HFF-Myc (cell line): ENCODE data around the gene ARHGAP19.

Source experiments
- DNase-seq: peaks from one replicate; pipeline ENCODE4 v3.0.0-alpha.2; 2011; ENCODE audit warnings: low read depth; ENCODE audit errors: extremely low read depth
- H3K4me3 ChIP-seq: replicated peaks from 2 replicates; pipeline ENCODE4 v1.5.1; 2011; ENCODE audit warnings: low read depth, mild to moderate bottlenecking, control low read depth, low read length
- TF ChIP-seq, protein P1 (sequence below): IDR thresholded peaks from 2 replicates; pipeline ENCODE4 v1.5.1; 2012; ENCODE audit warnings: mild to moderate bottlenecking, low read depth, low read length, control low read depth; ENCODE audit errors: missing control alignments

The ARHGAP19 gene

DNA sequence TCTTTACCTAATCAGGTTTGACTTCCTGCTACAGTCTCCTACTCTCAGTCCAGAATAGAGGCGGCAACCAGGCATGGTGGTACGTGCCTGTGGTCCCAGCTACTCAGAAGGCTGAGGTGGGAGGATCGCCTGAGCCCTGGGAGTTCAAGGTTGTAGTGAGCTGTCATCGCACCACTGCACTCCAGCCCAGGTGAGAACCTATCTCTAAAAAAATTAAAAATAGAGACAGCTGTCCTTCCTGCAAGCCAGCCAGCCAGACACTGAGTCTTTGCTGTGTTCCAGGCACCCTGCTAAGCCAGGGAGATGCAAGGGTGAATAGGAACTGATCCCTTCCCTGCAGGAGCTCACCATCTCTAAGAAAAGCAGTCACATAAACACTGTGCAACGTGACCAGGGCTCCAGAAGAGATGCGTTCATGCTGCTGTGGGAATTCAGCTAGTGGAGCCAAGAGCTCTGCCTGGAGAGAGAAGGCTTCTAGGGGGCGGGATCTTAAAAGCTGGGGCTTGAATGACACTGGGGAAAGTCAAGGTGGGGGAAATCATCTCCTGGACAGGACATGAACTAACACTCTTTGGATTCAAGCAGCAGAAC lies 84.6 kb downstream of the ARHGAP19 start:
- TF ChIP-seq, protein P1, sequence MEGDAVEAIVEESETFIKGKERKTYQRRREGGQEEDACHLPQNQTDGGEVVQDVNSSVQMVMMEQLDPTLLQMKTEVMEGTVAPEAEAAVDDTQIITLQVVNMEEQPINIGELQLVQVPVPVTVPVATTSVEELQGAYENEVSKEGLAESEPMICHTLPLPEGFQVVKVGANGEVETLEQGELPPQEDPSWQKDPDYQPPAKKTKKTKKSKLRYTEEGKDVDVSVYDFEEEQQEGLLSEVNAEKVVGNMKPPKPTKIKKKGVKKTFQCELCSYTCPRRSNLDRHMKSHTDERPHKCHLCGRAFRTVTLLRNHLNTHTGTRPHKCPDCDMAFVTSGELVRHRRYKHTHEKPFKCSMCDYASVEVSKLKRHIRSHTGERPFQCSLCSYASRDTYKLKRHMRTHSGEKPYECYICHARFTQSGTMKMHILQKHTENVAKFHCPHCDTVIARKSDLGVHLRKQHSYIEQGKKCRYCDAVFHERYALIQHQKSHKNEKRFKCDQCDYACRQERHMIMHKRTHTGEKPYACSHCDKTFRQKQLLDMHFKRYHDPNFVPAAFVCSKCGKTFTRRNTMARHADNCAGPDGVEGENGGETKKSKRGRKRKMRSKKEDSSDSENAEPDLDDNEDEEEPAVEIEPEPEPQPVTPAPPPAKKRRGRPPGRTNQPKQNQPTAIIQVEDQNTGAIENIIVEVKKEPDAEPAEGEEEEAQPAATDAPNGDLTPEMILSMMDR: no peak
- no peak for DNase-seq

DNA sequence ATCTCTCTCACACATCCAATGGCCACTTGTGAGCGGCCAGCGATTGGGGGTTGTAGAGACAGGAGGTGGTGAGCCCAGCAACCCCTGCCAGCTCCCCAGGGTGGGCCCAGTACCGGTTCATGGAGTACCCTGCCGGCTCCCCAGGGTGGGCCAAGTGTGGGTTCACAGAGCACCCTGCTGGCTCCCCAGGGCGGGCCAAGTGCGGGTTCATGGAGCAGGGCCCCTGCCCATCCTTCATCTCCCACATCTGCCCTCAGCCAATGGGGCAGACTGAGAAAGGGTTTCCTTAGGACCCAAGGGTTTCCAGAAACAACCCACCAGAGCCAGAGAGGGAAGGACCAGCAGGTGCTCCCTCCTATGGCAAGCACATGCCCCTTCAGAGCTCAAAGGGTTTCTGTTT lies 85.3 kb downstream of the ARHGAP19 start:
- H3K4me3 ChIP-seq: no peak overlapping the region
- no peak for DNase-seq
- TF ChIP-seq, protein P1: no peak

More for the DNA sequence above, 84.6 kb downstream of the ARHGAP19 start:
- no peak overlapping the region for H3K4me3 ChIP-seq

DNA sequence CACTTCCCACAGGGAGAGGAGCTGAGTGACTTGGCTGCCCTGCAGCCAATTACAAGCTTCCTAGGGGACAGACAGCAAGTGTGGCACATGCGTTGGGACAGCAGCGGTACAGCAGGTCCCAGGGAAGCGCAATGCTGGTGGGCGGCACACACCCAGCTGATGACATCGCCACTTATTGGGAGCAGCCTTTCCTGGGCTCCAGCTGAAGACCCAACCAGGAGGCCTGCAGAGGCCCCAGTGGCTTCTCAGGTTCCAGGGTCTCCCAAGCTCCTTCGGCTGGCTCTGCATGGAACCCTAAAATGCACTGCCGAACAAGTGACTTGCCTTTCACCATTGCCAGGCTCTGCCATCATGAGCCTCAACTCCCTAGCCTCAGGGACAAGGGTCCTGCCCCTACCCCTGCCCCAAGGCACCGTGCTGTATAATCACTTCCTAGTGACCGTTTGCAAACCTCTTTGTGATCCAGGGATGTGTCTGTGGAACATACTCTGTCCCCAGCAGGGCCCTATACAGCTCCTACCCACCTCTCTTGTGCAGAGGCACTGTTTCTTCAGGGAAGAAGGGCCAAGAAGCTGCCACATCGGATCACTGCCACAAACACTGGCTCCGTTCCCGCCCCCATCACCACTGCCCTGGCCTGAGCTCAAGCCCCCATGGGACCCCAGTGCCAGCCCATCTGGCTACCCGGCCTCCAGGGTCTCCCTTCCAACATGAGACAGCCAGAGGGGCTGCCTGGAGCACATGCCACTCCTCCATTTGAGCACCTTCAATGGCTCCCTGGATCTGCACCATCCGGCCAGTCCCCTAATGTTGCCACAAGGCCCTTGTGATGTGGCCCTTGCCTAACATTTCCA lies 87.4 kb downstream of the ARHGAP19 start:
- no peak overlapping the region for H3K4me3 ChIP-seq
- DNase-seq: no peak
- TF ChIP-seq, protein P1: no peak

DNA sequence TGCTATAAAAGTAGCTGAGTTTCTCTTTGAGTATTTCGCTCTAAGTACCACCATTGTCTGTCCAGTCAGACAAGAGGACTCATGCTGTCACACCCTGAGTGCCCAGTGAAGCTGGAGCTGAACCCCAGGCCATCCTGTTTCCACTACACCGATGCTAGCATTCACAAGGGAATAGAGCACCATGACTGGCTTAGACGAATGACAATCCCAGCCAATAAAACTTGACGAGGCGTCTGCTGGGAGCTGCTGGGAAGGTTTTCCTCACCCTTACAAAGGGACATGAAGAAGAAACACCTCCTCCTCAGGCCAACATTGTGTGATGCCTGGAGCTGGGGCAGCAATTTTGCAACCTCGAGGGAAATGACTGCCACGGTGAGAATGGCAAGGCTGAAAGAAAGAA lies 89.2 kb downstream of the ARHGAP19 start:
- no peak overlapping the region for H3K4me3 ChIP-seq
- TF ChIP-seq, protein P1: no peak
- no peak for DNase-seq

DNA sequence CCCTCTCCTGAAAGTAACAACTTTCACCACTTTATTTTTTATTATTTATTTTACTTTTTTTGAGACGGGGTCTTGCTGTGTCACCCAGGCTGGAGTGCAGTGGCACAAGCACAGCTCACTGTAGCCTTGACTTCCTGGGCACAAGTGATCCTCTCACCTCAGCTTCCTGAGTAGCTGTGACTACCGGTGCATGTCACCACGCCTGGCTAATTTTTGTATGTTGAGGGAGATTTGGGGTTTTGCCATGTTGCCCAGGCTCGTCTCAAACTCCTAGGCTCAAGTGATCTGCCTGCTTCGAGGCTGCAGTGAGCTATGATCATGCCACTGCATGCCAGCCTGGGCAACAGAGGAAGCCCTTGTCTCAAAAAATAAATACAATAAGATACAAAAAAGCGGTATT lies 91.8 kb downstream of the ARHGAP19 start:
- TF ChIP-seq, protein P1: no peak
- no peak overlapping the region for H3K4me3 ChIP-seq
- DNase-seq: no peak

DNA sequence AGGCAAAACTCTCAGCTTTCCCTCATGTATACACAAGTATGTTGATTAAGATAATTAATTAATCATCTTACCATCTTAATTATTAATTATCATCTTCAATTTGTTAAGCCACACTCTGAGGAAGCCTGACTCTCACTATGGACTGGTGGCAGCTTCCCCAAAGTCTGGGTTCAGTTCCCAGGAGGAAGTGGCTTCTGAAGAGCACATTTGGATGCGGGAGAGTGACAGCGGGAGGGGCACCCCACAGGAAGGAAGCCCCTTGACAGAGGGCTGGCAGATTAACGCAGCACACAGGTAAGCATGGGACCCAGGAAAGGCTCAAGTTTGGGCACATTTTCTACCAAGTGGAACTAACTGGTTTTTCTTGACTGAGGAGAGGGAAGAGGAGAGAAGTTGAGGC lies 93.3 kb downstream of the ARHGAP19 start:
- TF ChIP-seq, protein P1: no peak
- no peak for DNase-seq
- H3K4me3 ChIP-seq: no peak overlapping the region
